GM23248 (cell line): ENCODE measurements around the gene SLC13A2. TPM values are rescaled to one million over a fixed set of nuclear protein-coding genes. Genes with fewer than 3 reads are reported as not detected.

Source experiments
- DNase-seq: peaks from one replicate; pipeline ENCODE4 v3.0.0-alpha.2; 2015
- H2AFZ ChIP-seq: fragments of 200-600 bp; sonication (generic); 2 replicates; pipeline ENCODE4 v1.6.1; 2016; ENCODE audit warnings: antibody characterized with exemption
- H3F3A ChIP-seq: fragments of 200-600 bp; sonication (generic); 2 replicates; pipeline ENCODE4 v1.6.1; 2016; ENCODE audit warnings: mild to moderate bottlenecking, antibody characterized with exemption, mixed run types; ENCODE audit not compliant: insufficient read depth
- H3K27ac ChIP-seq: fragments of 200-600 bp; sonication (generic); 2 replicates; pipeline ENCODE4 v1.5.1; 2016; ENCODE audit warnings: mild to moderate bottlenecking
- H3K27me3 ChIP-seq: fragments of 200-600 bp; sonication (generic); replicated peaks from 2 replicates; pipeline ENCODE4 v1.6.1; 2016; ENCODE audit warnings: mild to moderate bottlenecking; ENCODE audit not compliant: insufficient read depth
- H3K36me3 ChIP-seq: fragments of 200-600 bp; sonication (generic); 2 replicates; pipeline ENCODE4 v1.6.1; 2016; ENCODE audit warnings: low read depth, mild to moderate bottlenecking
- H3K4me1 ChIP-seq: fragments of 200-600 bp; sonication (generic); 2 replicates; pipeline ENCODE4 v1.6.1; 2016; ENCODE audit warnings: mild to moderate bottlenecking; ENCODE audit not compliant: insufficient read depth
- H3K4me2 ChIP-seq: fragments of 200-600 bp; sonication (generic); one replicate; pipeline ENCODE4 v1.6.1; 2016; ENCODE audit warnings: mild to moderate bottlenecking; ENCODE audit not compliant: unreplicated experiment
- H3K4me3 ChIP-seq: fragments of 200-600 bp; sonication (generic); 2 replicates; pipeline ENCODE4 v1.5.1; 2016; ENCODE audit warnings: mild to moderate bottlenecking
- H3K79me2 ChIP-seq: fragments of 200-600 bp; sonication (generic); 2 replicates; pipeline ENCODE4 v1.6.1; 2016; ENCODE audit warnings: mild to moderate bottlenecking; ENCODE audit not compliant: insufficient read depth
- H3K9ac ChIP-seq: fragments of 200-600 bp; sonication (generic); 2 replicates; pipeline ENCODE4 v1.6.1; 2016; ENCODE audit warnings: mild to moderate bottlenecking
- H3K9me2 ChIP-seq: fragments of 200-600 bp; sonication (generic); 2 replicates; pipeline ENCODE4 v1.6.1; 2016; ENCODE audit warnings: mixed run types, mild to moderate bottlenecking, moderate library complexity; ENCODE audit not compliant: insufficient read depth
- H3K9me3 ChIP-seq: fragments of 200-600 bp; sonication (generic); one replicate; pipeline ENCODE4 v1.6.1; 2017; ENCODE audit warnings: low read depth
- H4K20me1 ChIP-seq: fragments of 200-600 bp; sonication (generic); 2 replicates; pipeline ENCODE4 v1.6.0; 2016; ENCODE audit not compliant: insufficient read depth
- EZH2 ChIP-seq: fragments of 200-600 bp; sonication (generic); IDR thresholded peaks from 2 replicates; pipeline ENCODE4 v1.6.1; 2018; ENCODE audit warnings: antibody characterized with exemption, mild to moderate bottlenecking; ENCODE audit not compliant: insufficient read depth, poor library complexity, severe bottlenecking
- EZH2phosphoT487 ChIP-seq: fragments of 200-600 bp; sonication (generic); IDR thresholded peaks from 2 replicates; pipeline ENCODE4 v1.6.1; 2018; ENCODE audit warnings: antibody characterized with exemption, moderate library complexity, mild to moderate bottlenecking, low read depth; ENCODE audit not compliant: insufficient read depth
- WGBS, 2 experiments: methylation state at CpG; one replicate each; pipeline ENCODE4 v1.1.6; 2015 to 2017; ENCODE audit warnings: low lambda C conversion rate in 2 of 2, low coverage in 1 of 2; ENCODE audit errors: missing lambda C conversion rate in 2 of 2; 5-methylcytosine and 5-hydroxymethylcytosine counted together
- in situ Hi-C: fragments of 300-500 bp; cut with MboI; formaldehyde crosslinking; loops from 2 replicates; pipeline ENCODE4 v1.15.0; 2020
- polyA plus RNA-seq: library from polyadenylated mRNA; unstranded; fragments of >200 nt; fragmentation: Nextera tagmentation; extraction: Ambion mirVana; gene quantifications from 2 replicates; pipeline ENCODE4 v1.2.1, GENCODE V29; 2016
- total RNA-seq: library from RNA; depleted of rRNA; stranded (reverse); fragments of >200 nt; shearing (Covaris generic); gene quantifications from 2 replicates; pipeline ENCODE4 v1.2.3, GENCODE V29; 2014

Gene SLC13A2
- total and polyA plus RNA-seq, 2 experiments from 2014 or later: not detected

- Histone ChIP-seq H3K4me1 (no peaks in the 10 kb centered on the region), H4K20me1 (no peaks in the 10 kb centered on the region), H3K36me3 (no peaks in the 10 kb centered on the region), H3K27me3 (peaks cover 24% of the 10 kb centered on the region), H3K9me3 (no peaks in the 10 kb centered on the region), H3K4me2 (no peak overlapping the region), H3K79me2 (no peaks in the 10 kb centered on the region), H3K9ac (no peak overlapping the region), H3K27ac (no peak overlapping the region), H3K9me2 (no peaks in the 10 kb centered on the region), H3F3A (no peaks in the 10 kb centered on the region), H2AFZ (no peak overlapping the region), H3K4me3 (no peak overlapping the region)
- in situ Hi-C loops: no loop called here
- TF ChIP-seq EZH2phosphoT487: no peak
- TF ChIP-seq EZH2: no peak
- WGBS, 2 experiments: 51 to 52% methylated on average over 12 to 13 of the region's 13 CpGs
- no peak for DNase-seq
Measured at GRCh38 chr17:28500712-28501379, 27.4 kb downstream of the SLC13A2 start.

- no peak for DNase-seq
- H4K20me1 ChIP-seq: no peaks in the 10 kb centered on the region
Measured at GRCh38 chr17:28501421-28502284, 28.2 kb downstream of the SLC13A2 start.

GRCh38 chr17:28503420-28503819 lies 30.0 kb downstream of the SLC13A2 start:
- H3K4me3 ChIP-seq: no peak overlapping the region
- no peak overlapping the region for H3K4me2 ChIP-seq
- no peaks in the 10 kb centered on the region for H3K79me2 ChIP-seq
- H3K27ac ChIP-seq: no peak overlapping the region
- no peak for TF ChIP-seq EZH2
- TF ChIP-seq EZH2phosphoT487: no peak
- no peak overlapping the region for H3K9ac ChIP-seq
- no peaks in the 10 kb centered on the region for H3K4me1 ChIP-seq
- no peaks in the 10 kb centered on the region for H4K20me1 ChIP-seq
- H3K36me3 ChIP-seq: no peaks in the 10 kb centered on the region
- no peaks in the 10 kb centered on the region for H3K9me3 ChIP-seq
- in situ Hi-C loops: no loop called here
- no peaks in the 10 kb centered on the region for H3K9me2 ChIP-seq
- 44 to 45% methylated on average over 3 of the region's 3 CpGs for WGBS, 2 experiments
- no peaks in the 10 kb centered on the region for H3F3A ChIP-seq
- no peak for DNase-seq
- peaks cover 31% of the 10 kb centered on the region for H3K27me3 ChIP-seq
- no peak overlapping the region for H2AFZ ChIP-seq

More at GRCh38 chr17:28501421-28502284, 28.2 kb downstream of the SLC13A2 start:
- TF ChIP-seq EZH2: no peak
- TF ChIP-seq EZH2phosphoT487: no peak
- Histone ChIP-seq H3K9ac (no peak overlapping the region), H3K9me2 (no peaks in the 10 kb centered on the region), H3K27ac (no peak overlapping the region), H3K9me3 (no peaks in the 10 kb centered on the region), H3K79me2 (no peaks in the 10 kb centered on the region), H3K4me2 (no peak overlapping the region), H3K36me3 (no peaks in the 10 kb centered on the region), H3F3A (no peaks in the 10 kb centered on the region), H3K27me3 (peaks cover 30% of the 10 kb centered on the region), H3K4me3 (no peak overlapping the region), H2AFZ (no peak overlapping the region), H3K4me1 (no peaks in the 10 kb centered on the region)
- WGBS, 2 experiments: 59 to 72% methylated on average over 3 of the region's 3 CpGs
- in situ Hi-C loops: no loop called here

- Histone ChIP-seq H3K27me3 (peaks cover 39% of the 10 kb centered on the region), H3K4me1 (no peaks in the 10 kb centered on the region), H3K27ac (no peak within 1 kb of the TSS), H2AFZ (no peak within 1 kb of the TSS), H3K4me2 (no peak within 1 kb of the TSS), H3K36me3 (no peaks in the 10 kb centered on the region), H4K20me1 (no peaks in the 10 kb centered on the region), H3K9ac (no peak within 1 kb of the TSS), H3F3A (no peaks in the 10 kb centered on the region), H3K79me2 (no peaks in the 10 kb centered on the region), H3K9me3 (no peaks in the 10 kb centered on the region), H3K9me2 (no peaks in the 10 kb centered on the region), H3K4me3 (no peak within 1 kb of the TSS)
- TF ChIP-seq EZH2: no peak
- no peak for TF ChIP-seq EZH2phosphoT487
- 42 to 43% methylated on average over 25 to 28 of the region's 28 CpGs for WGBS, 2 experiments
- in situ Hi-C loops: no loop called here
- DNase-seq: no peak
Measured at GRCh38 chr17:28505986-28506665, 32.7 kb downstream of the SLC13A2 start, which contains the start of gene FOXN1. Gene FOXN1, plus strand, starts transcription at chr17:28506348. Its CDS starts 17,622 bp downstream, at chr17:28523970.
